Natural killer cell (primary cell): ENCODE data around the gene NRK. TPM values are rescaled to one million over a fixed set of nuclear protein-coding genes. Genes with fewer than 3 reads are reported as not detected.

ENCODE experiments used
- ATAC-seq, 3 donors: fragments of 150-1000 bp in 2 of 3; fragments of 200-7000 bp in 1 of 3; cut with Tn5 transposase; 1 replicate in 1 of 3; 2 replicates in 2 of 3; pipeline ENCODE4 v1.10.0; 2021; ENCODE audit warnings: mild to moderate bottlenecking in 2 of 3, moderate library complexity in 2 of 3
- DNase-seq, 2 donors: peaks; one replicate each; pipeline versions ENCODE4 v3.0.0 to v3.0.0-alpha.2; 2013 to 2021; ENCODE audit warnings: mixed read lengths in 1 of 2
- H3K27ac ChIP-seq: one replicate; pipeline ENCODE4 v1.5.1; 2013; ENCODE audit warnings: mild to moderate bottlenecking, low read length
- H3K27me3 ChIP-seq: one replicate; pipeline ENCODE4 v1.6.1; 2013; ENCODE audit warnings: low read length; ENCODE audit not compliant: control insufficient read depth, insufficient read depth
- H3K36me3 ChIP-seq: one replicate; pipeline ENCODE4 v1.6.1; 2013; ENCODE audit warnings: low read length; ENCODE audit not compliant: control insufficient read depth, insufficient read depth
- H3K4me1 ChIP-seq: one replicate; pipeline ENCODE4 v1.6.1; 2013; ENCODE audit warnings: low read length; ENCODE audit not compliant: control insufficient read depth, insufficient read depth
- H3K4me3 ChIP-seq: one replicate; pipeline ENCODE4 v1.5.1; 2013; ENCODE audit warnings: low read length
- H3K9me3 ChIP-seq: one replicate; pipeline ENCODE4 v1.6.1; 2013; ENCODE audit warnings: low read length; ENCODE audit not compliant: control insufficient read depth, insufficient read depth
- H3K27ac Mint-ChIP-seq, 2 donors: one replicate each; pipeline ENCODE4 v1.8.0; 2022; ENCODE audit warnings: mild to moderate bottlenecking in 2 of 2, mixed read lengths in 2 of 2, moderate library complexity in 1 of 2
- H3K27me3 Mint-ChIP-seq, 2 donors: one replicate each; pipeline ENCODE4 v1.8.0; 2022; ENCODE audit warnings: low read depth in 2 of 2, mixed read lengths in 2 of 2
- H3K36me3 Mint-ChIP-seq: one replicate; pipeline ENCODE4 v1.8.0; 2022; ENCODE audit warnings: mixed read lengths
- H3K4me1 Mint-ChIP-seq, 2 donors: one replicate each; pipeline ENCODE4 v1.8.0; 2022; ENCODE audit warnings: mixed read lengths in 2 of 2
- H3K4me3 Mint-ChIP-seq: one replicate; pipeline ENCODE4 v1.8.0; 2022; ENCODE audit warnings: mild to moderate bottlenecking, moderate library complexity, mixed read lengths
- H3K9me3 Mint-ChIP-seq, 2 donors: one replicate each; pipeline ENCODE4 v1.8.0; 2022; ENCODE audit warnings: mixed read lengths in 2 of 2
- WGBS: methylation state at CpG from one replicate; pipeline ENCODE4 v1.1.7; 2013; ENCODE audit warnings: missing lambda C conversion rate; ENCODE audit not compliant: insufficient coverage; 5-methylcytosine and 5-hydroxymethylcytosine counted together
- intact Hi-C: fragments of 100-400 bp; cut with micrococcal nuclease; formaldehyde crosslinking; loops from one replicate; pipeline ENCODE4 v1.14.2; 2022
- total RNA-seq, 4 donors: library from RNA; stranded (reverse); fragments of 120-200 nt in 1 of 4; gene quantifications; one replicate each; pipeline versions ENCODE4 v1.2.3 to v1.2.4, GENCODE V29; 2013 to 2022
- TF ChIP-seq, protein P1 (sequence below): fragments of 200-600 bp; IDR thresholded peaks from one replicate; pipeline ENCODE4 v1.8.0; 2022; ENCODE audit warnings: antibody characterized with exemption

Gene NRK
- total RNA-seq, 3 donors from 2014 or later (not counting 1 experiment from before 2014, with no cell fraction given), result not detected

DNA sequence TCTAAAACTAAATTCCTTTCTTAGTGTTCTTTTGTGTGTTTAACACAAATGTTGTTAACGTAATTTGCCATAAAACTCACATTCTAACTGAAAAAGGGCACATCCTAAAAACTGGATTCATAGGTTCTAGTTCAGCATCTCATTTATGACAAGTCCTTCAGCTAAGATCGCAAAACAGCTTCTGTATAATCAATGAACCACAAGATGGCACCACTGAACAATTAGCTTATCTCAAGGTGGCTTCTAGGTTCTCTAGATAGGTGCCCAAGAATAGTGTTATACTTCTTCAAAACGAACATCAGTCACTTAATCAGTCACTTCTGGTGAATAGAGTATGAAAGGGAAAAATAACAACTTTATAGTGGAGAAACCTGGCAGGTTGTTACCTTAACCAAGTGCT, 54.3 kb downstream of the NRK start:
- peaks cover 3 to 7% of the 10 kb centered on the region in 2 donors for H3K9me3 Mint-ChIP-seq
- Histone ChIP-seq H3K36me3 (no peaks in the 10 kb centered on the region), H3K27me3 (no peaks in the 10 kb centered on the region), H3K4me1 (no peaks in the 10 kb centered on the region), H3K4me3 (no peak overlapping the region), H3K9me3 (no peaks in the 10 kb centered on the region), H3K27ac (no peak overlapping the region)
- intact Hi-C loops, result no loop called here
- TF ChIP-seq, protein P1, sequence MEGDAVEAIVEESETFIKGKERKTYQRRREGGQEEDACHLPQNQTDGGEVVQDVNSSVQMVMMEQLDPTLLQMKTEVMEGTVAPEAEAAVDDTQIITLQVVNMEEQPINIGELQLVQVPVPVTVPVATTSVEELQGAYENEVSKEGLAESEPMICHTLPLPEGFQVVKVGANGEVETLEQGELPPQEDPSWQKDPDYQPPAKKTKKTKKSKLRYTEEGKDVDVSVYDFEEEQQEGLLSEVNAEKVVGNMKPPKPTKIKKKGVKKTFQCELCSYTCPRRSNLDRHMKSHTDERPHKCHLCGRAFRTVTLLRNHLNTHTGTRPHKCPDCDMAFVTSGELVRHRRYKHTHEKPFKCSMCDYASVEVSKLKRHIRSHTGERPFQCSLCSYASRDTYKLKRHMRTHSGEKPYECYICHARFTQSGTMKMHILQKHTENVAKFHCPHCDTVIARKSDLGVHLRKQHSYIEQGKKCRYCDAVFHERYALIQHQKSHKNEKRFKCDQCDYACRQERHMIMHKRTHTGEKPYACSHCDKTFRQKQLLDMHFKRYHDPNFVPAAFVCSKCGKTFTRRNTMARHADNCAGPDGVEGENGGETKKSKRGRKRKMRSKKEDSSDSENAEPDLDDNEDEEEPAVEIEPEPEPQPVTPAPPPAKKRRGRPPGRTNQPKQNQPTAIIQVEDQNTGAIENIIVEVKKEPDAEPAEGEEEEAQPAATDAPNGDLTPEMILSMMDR, result no peak
- H3K36me3 Mint-ChIP-seq, result no peaks in the 10 kb centered on the region
- DNase-seq (no peak), ATAC-seq (no peak)
- H3K4me3 Mint-ChIP-seq, result no peak overlapping the region
- H3K4me1 Mint-ChIP-seq, result no peaks in the 10 kb centered on the region
- peaks cover 0 to 17% of the 10 kb centered on the region in 2 donors for H3K27me3 Mint-ChIP-seq
- H3K27ac Mint-ChIP-seq, result no peak overlapping the region
- 55% methylated on average over 2 of the region's 3 CpGs for WGBS

DNA sequence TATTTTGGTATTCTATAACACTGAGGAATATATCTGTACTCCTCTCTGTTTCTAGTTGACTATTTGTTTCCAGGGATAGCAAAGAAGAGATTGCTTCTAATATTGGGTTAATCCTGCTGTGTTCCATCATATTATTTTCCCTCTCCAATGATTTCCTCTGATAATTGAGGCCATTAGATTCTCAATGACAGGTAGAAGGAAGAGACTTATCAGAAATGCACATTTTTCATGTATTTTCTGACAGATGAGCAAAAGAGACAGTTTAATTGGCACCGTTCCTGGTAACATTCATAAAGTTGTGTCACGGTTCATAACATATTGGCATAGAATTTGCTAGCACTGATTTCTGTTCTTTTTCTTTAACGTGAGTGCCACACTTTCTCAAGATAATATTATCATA, 58.2 kb downstream of the NRK start:
- intact Hi-C loops, result no loop called here
- Histone ChIP-seq H3K4me3 (no peak overlapping the region), H3K27ac (no peak overlapping the region), H3K4me1 (no peaks in the 10 kb centered on the region), H3K9me3 (no peaks in the 10 kb centered on the region), H3K36me3 (no peaks in the 10 kb centered on the region), H3K27me3 (no peaks in the 10 kb centered on the region)
- H3K4me3 Mint-ChIP-seq, result no peak overlapping the region
- H3K27ac Mint-ChIP-seq, result no peak overlapping the region
- TF ChIP-seq, protein P1, result no peak
- DNase-seq, result no peak
- H3K36me3 Mint-ChIP-seq, result no peaks in the 10 kb centered on the region
- no peaks in the 10 kb centered on the region for H3K4me1 Mint-ChIP-seq
- ATAC-seq, result no peak
- peaks cover 0 to 5% of the 10 kb centered on the region in 2 donors for H3K9me3 Mint-ChIP-seq
- 100% methylated on average over 2 of the region's 3 CpGs for WGBS
- H3K27me3 Mint-ChIP-seq, result peaks cover 0 to 5% of the 10 kb centered on the region in 2 donors

DNA sequence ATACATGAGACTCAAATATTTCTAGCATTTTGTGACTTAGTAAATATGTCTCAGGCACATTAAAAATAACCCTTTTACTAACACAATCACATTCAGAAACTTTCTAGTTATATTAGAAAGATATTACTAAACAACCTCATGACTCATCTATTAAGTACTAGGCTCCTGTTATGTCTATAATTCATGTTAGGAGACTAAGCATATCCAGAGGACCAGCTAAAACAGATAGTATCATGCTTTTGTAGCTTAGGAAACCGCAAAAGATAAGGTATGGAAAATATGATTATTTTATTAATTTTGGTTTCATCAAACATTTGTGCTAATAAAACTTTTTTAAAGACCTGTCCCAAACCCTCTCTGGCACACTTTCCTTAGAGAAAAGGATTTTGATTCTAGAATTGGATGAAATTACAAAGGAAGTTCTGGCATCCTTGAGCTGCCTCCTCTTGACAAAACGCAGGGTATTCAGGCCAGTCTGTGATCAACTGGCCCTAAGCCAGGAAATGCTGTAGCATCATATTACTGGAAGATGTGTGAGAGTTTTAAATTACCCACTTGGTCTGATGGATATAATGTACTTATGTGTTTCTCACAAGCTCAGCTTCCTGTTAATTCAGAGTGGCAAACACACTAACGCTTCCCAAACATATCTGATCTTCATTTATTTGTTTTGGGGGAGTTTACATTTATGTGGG, 60.4 kb downstream of the NRK start:
- DNase-seq, result no peak
- intact Hi-C loops, result no loop called here
- H3K4me3 ChIP-seq, result no peak overlapping the region
- Mint-ChIP-seq H3K9me3 (peaks cover 0 to 7% of the 10 kb centered on the region in 2 donors), H3K36me3 (no peaks in the 10 kb centered on the region), H3K4me1 (no peaks in the 10 kb centered on the region), H3K27ac (no peak overlapping the region), H3K27me3 (no peaks in the 10 kb centered on the region), H3K4me3 (no peak overlapping the region)
- H3K4me1 ChIP-seq, result no peaks in the 10 kb centered on the region
- no peak for ATAC-seq
- 25% methylated on average over 1 of the region's 3 CpGs for WGBS
- no peaks in the 10 kb centered on the region for H3K36me3 ChIP-seq
- no peak overlapping the region for H3K27ac ChIP-seq
- no peaks in the 10 kb centered on the region for H3K27me3 ChIP-seq
- no peaks in the 10 kb centered on the region for H3K9me3 ChIP-seq
- TF ChIP-seq, protein P1, result no peak

DNA sequence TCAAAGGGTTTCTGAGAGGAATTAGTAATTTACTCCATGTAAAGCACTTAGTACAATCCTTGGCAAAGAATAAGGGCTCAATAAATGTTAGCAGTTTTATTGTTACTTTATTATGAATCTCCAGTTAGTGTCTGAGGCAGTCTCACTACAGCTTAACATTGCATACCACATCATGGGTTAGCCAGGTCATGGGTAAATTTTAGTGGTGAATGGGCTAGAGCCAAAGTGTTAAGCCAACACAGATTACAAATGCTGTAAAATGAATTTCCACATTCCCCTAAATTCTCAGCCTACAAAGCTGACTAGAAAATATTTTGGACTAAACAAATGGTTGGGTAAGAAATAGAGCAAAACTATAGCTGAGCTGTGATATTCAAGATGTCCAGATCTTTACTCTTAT, 72.4 kb downstream of the NRK start:
- H3K9me3 Mint-ChIP-seq, result peaks cover 0 to 3% of the 10 kb centered on the region in 2 donors
- no peak for ATAC-seq
- no peaks in the 10 kb centered on the region for H3K9me3 ChIP-seq
- no peaks in the 10 kb centered on the region for H3K36me3 ChIP-seq
- H3K27ac Mint-ChIP-seq, result no peak overlapping the region
- no peak for DNase-seq
- no peaks in the 10 kb centered on the region for H3K27me3 Mint-ChIP-seq
- H3K27me3 ChIP-seq, result no peaks in the 10 kb centered on the region
- no peak overlapping the region for H3K4me3 Mint-ChIP-seq
- intact Hi-C loops, result no loop called here
- no peaks in the 10 kb centered on the region for H3K4me1 ChIP-seq
- no peaks in the 10 kb centered on the region for H3K4me1 Mint-ChIP-seq
- TF ChIP-seq, protein P1, result no peak
- H3K27ac ChIP-seq, result no peak overlapping the region
- H3K4me3 ChIP-seq, result no peak overlapping the region
- no peaks in the 10 kb centered on the region for H3K36me3 Mint-ChIP-seq
